KMS-11 (cell line): ENCODE results near the gene OR4D6.

Experiments
- H2AFZ ChIP-seq: fragments of 200-600 bp; sonication (generic); 2 replicates; pipeline ENCODE4 v1.6.1; 2016; ENCODE audit warnings: antibody characterized with exemption, mixed run types, low read depth
- H3K27ac ChIP-seq: fragments of 200-600 bp; sonication (generic); 2 replicates; pipeline ENCODE4 v1.6.1; 2016; ENCODE audit warnings: mild to moderate bottlenecking, mixed run types
- H3K27me3 ChIP-seq: fragments of 200-600 bp; sonication (generic); 2 replicates; pipeline ENCODE4 v1.6.1; 2017; ENCODE audit warnings: mild to moderate bottlenecking, low read depth, mixed run types, moderate library complexity; ENCODE audit not compliant: insufficient read depth
- H3K36me3 ChIP-seq: fragments of 200-600 bp; sonication (generic); 2 replicates; pipeline ENCODE4 v1.6.1; 2017; ENCODE audit warnings: mild to moderate bottlenecking, mixed run types; ENCODE audit not compliant: insufficient read depth
- H3K4me1 ChIP-seq: fragments of 200-600 bp; sonication (generic); 2 replicates; pipeline ENCODE4 v1.6.1; 2016; ENCODE audit warnings: mild to moderate bottlenecking, low read depth, mixed run types; ENCODE audit not compliant: poor library complexity, severe bottlenecking
- H3K4me2 ChIP-seq: fragments of 200-600 bp; sonication (generic); 2 replicates; pipeline ENCODE4 v1.7.0; 2016; ENCODE audit warnings: mild to moderate bottlenecking, mixed run types
- H3K4me3 ChIP-seq: fragments of 200-600 bp; sonication (generic); IDR thresholded peaks from 2 replicates; pipeline ENCODE4 v1.6.1; 2017; ENCODE audit warnings: low read depth, low read length, mixed read lengths; ENCODE audit not compliant: insufficient read depth
- H3K79me2 ChIP-seq: fragments of 200-600 bp; sonication (generic); 2 replicates; pipeline ENCODE4 v1.6.1; 2016; ENCODE audit warnings: low read depth, mixed run types; ENCODE audit not compliant: insufficient read depth
- H3K9ac ChIP-seq: fragments of 200-600 bp; sonication (generic); 2 replicates; pipeline ENCODE4 v1.6.1; 2016; ENCODE audit warnings: mild to moderate bottlenecking, mixed run types
- H4K20me1 ChIP-seq: fragments of 200-600 bp; sonication (generic); 2 replicates; pipeline ENCODE4 v1.6.1; 2016; ENCODE audit warnings: mild to moderate bottlenecking, mixed run types; ENCODE audit not compliant: insufficient read depth
- TF ChIP-seq, protein P1 (sequence below): fragments of 200-600 bp; sonication (generic); conservative IDR thresholded peaks from 2 replicates; pipeline ENCODE4 v1.6.1; 2017; ENCODE audit warnings: low read depth, mild to moderate bottlenecking, antibody characterized with exemption, low read length, moderate library complexity, mixed read lengths

Gene OR4D6

DNA sequence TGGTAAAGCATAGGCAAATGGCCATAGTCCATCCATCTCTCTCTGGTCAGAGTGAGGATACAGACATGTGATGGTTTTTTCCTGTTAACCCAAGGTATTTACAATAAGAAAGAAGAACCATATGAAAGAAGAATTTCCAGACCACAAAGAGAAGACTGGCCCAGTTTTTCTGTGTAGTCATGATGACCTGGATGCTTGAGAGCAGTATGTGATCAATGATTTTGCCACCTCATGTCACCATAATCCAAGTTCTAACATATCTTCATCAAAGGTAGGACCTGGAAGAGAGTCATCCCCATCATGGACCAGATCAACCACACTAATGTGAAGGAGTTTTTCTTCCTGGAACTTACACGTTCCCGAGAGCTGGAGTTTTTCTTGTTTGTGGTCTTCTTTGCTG lies at the start of gene OR4D6:
Gene OR4D6 (plus strand): TSS at position 301 of the 400 bp plus-strand sequence. CDS start 0 bp downstream, at position 301.
- no peaks in the 10 kb centered on the region for H4K20me1 ChIP-seq
- H3K27me3 ChIP-seq = no peaks in the 10 kb centered on the region
- H3K36me3 ChIP-seq = no peaks in the 10 kb centered on the region
- H3K27ac ChIP-seq = no peak within 1 kb of the TSS
- TF ChIP-seq, protein P1, sequence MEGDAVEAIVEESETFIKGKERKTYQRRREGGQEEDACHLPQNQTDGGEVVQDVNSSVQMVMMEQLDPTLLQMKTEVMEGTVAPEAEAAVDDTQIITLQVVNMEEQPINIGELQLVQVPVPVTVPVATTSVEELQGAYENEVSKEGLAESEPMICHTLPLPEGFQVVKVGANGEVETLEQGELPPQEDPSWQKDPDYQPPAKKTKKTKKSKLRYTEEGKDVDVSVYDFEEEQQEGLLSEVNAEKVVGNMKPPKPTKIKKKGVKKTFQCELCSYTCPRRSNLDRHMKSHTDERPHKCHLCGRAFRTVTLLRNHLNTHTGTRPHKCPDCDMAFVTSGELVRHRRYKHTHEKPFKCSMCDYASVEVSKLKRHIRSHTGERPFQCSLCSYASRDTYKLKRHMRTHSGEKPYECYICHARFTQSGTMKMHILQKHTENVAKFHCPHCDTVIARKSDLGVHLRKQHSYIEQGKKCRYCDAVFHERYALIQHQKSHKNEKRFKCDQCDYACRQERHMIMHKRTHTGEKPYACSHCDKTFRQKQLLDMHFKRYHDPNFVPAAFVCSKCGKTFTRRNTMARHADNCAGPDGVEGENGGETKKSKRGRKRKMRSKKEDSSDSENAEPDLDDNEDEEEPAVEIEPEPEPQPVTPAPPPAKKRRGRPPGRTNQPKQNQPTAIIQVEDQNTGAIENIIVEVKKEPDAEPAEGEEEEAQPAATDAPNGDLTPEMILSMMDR = no peak
- no peak within 1 kb of the TSS for H3K4me3 ChIP-seq
- no peaks in the 10 kb centered on the region for H3K79me2 ChIP-seq
- H3K4me2 ChIP-seq = no peak within 1 kb of the TSS
- no peak within 1 kb of the TSS for H3K9ac ChIP-seq
- no peak within 1 kb of the TSS for H2AFZ ChIP-seq
- no peaks in the 10 kb centered on the region for H3K4me1 ChIP-seq

DNA sequence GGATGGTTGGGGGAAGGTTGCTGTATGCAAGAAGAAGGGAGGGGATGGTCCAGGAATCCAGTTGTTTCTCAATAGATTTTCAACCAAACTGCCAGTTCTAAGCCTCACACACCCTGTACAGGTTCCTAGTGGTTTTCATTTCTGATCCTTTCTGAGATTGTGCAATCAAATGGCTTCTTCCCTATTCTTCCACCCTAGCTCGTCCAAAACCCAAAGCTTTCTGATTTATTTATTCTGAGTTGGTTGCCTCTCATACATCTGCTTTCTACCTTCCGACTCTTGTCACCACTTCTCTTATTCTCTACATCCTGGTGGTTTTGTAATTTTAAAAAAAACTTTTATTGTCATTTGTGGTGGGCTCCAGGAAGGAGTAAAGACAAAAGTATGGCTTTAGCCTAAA lies 43.1 kb upstream of the OR4D6 start:
- Histone ChIP-seq H3K4me3 (no peak overlapping the region), H3K4me1 (no peaks in the 10 kb centered on the region), H3K27ac (no peak overlapping the region), H3K27me3 (no peaks in the 10 kb centered on the region), H3K36me3 (no peaks in the 10 kb centered on the region), H2AFZ (no peak overlapping the region), H3K79me2 (no peaks in the 10 kb centered on the region), H3K4me2 (no peak overlapping the region), H4K20me1 (no peaks in the 10 kb centered on the region), H3K9ac (no peak overlapping the region)
- TF ChIP-seq, protein P1 = no peak

DNA sequence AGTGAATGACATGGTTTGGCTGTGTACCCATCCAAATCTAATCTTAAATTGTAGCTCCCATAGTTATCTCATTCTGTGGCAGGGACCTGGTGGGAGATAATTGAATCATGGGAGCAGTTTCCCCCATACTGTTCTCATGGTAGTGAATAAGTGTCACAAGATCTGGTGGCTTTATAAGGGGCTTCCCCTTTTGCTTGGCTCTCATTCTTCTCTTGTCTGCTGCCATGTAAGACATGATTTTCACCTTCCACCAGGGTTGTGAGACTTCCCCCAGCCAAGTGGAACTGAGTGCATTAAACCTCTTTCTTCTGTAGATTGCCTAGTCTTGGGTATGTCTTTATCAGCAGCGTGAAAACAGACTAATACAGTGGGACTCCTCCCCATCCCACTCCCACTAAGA lies 41.6 kb upstream of the OR4D6 start:
- Histone ChIP-seq H3K79me2 (no peaks in the 10 kb centered on the region), H4K20me1 (no peaks in the 10 kb centered on the region), H3K27me3 (no peaks in the 10 kb centered on the region), H3K4me1 (no peaks in the 10 kb centered on the region), H3K27ac (no peak overlapping the region), H3K4me3 (no peak overlapping the region), H3K4me2 (no peak overlapping the region), H2AFZ (no peak overlapping the region), H3K9ac (no peak overlapping the region), H3K36me3 (no peaks in the 10 kb centered on the region)
- TF ChIP-seq, protein P1 = no peak

DNA sequence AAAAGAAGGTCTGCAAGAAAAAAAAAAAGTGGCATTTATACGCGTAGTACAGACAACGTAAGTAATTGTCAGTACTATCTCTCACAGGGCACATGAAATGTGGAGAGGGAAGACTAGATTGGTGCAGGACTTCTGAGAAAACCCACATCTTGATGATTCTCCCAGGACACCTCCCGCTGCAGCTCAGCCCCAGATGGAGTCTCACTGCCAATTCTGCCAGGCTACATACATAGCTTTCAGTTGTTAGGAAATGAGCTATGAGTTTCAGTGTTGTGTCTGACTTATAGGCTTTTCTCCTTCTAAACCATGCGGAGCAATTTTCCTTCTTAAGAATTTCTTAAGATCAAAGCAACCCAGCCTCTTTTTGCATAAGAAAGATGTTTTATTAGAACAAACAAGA lies 40.1 kb upstream of the OR4D6 start:
- no peaks in the 10 kb centered on the region for H3K36me3 ChIP-seq
- H3K4me2 ChIP-seq = no peak overlapping the region
- no peaks in the 10 kb centered on the region for H3K27me3 ChIP-seq
- no peak overlapping the region for H3K4me3 ChIP-seq
- TF ChIP-seq, protein P1 = no peak
- no peak overlapping the region for H3K27ac ChIP-seq
- H4K20me1 ChIP-seq = no peaks in the 10 kb centered on the region
- no peak overlapping the region for H2AFZ ChIP-seq
- no peaks in the 10 kb centered on the region for H3K4me1 ChIP-seq
- H3K79me2 ChIP-seq = no peaks in the 10 kb centered on the region
- no peak overlapping the region for H3K9ac ChIP-seq
